GM21723 (cell line): Measurements from ENCODE around the gene NT5DC4.

Experiments used
- ATAC-seq: cut with Tn5 transposase; IDR thresholded peaks from one replicate; pipeline ENCODE4 v1.9.1; 2021; ENCODE audit warnings: mild to moderate bottlenecking, moderate library complexity; ENCODE audit not compliant: unreplicated experiment

Gene NT5DC4

GRCh38 chr2:112722816-112723546, 2.2 kb downstream of the NT5DC4 start:
- ATAC-seq, result no peak

DNA sequence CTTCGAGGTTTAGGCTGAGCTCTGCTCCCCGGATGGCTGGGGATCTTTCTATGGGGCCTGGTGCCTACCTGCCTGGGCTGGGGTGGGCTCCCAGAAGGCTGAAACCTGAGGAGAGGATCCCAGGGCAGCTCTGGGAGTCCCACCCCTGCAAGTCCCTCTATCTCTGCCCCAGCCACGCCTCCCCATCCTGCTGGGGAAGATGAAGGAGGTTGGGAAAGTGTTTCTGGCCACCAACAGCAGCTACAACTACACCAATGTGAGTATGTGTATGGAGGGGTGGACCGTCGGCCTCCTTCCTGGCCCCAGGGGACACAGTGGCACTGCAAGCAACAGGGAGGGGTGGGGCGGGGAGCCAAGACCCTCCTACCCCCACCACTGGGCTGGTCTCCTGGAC, 2.7 kb downstream of the NT5DC4 start:
- ATAC-seq, result no peak

DNA sequence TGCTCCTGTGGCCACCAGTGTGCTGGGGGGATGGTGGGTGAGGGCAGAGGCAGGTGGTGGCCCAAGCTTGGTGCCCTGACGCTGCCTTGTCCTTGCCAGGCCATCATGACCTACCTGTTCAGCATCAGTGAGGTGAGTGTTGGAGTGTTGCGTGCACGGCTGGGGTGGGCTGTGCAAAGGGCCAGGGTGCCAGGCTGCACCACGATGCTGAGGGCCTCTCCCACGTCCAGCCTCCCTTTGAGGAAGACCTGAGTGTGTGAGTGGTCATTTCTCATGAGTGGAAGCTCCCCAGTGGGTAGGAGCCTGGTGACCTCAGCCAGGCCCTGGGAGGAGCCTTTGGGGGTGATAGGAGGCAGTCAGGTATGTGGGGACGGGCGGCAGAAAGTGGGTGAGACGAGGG, 3.2 kb downstream of the NT5DC4 start:
- no peak for ATAC-seq

- no peak for ATAC-seq
Measured at GRCh38 chr2:112724591-112725525, 4.0 kb downstream of the NT5DC4 start.

- peak; percentile 52 for ATAC-seq
Measured at GRCh38 chr2:112725545-112726457, 5.0 kb downstream of the NT5DC4 start.

- peak; percentile 72 for ATAC-seq
Measured at GRCh38 chr2:112726487-112727190, 5.8 kb downstream of the NT5DC4 start.

- ATAC-seq, result no peak
Measured at GRCh38 chr2:112727276-112728028, 6.6 kb downstream of the NT5DC4 start.

DNA sequence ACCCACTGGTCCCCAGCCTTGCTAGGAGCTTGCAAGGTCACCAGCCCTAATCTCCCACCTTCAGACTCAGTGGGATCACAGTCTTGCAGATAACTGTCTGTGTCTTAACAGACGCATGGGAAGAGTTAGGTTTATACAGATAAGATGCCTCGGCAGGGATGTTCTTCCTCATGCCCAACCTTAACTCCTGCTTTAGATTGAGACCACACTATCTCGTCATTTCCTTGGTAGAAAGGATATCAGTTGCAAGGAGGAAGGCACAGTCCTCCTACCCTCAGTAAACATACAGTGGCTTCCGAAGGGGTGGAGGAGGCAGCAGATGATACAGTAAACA, 7.2 kb downstream of the NT5DC4 start:
- no peak for ATAC-seq

- no peak for ATAC-seq
Measured at GRCh38 chr2:112728378-112729175, 7.8 kb downstream of the NT5DC4 start.

GRCh38 chr2:112730216-112730615, 9.4 kb downstream of the NT5DC4 start:
- no peak for ATAC-seq

DNA sequence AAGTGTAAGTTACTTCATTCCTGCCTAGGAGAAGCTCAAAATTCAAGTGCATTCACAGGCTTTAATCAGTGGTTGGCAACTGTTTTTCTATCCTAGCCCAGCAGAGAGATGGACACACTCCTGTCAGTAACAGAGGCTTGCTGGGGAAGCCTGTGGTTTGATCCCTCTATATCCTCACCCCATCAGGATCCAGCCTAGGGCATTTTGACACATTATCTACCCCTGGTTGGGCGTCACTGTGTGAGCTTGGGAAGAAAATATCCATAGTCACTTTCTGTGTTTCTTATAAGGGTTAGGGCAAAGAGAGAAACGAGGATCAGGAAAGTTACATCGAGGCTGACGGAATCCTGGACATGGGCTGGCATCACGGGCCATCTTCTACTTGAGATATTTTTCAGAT, 10.0 kb downstream of the NT5DC4 start:
- ATAC-seq, result no peak

- no peak for ATAC-seq
Measured at GRCh38 chr2:112731479-112731878, 10.7 kb downstream of the NT5DC4 start.

GRCh38 chr2:112733456-112733855, 12.6 kb downstream of the NT5DC4 start:
- no peak for ATAC-seq

GRCh38 chr2:112733871-112734270, 13.1 kb downstream of the NT5DC4 start:
- no peak for ATAC-seq

- no peak for ATAC-seq
Measured at GRCh38 chr2:112737542-112738232, 16.9 kb downstream of the NT5DC4 start.

DNA sequence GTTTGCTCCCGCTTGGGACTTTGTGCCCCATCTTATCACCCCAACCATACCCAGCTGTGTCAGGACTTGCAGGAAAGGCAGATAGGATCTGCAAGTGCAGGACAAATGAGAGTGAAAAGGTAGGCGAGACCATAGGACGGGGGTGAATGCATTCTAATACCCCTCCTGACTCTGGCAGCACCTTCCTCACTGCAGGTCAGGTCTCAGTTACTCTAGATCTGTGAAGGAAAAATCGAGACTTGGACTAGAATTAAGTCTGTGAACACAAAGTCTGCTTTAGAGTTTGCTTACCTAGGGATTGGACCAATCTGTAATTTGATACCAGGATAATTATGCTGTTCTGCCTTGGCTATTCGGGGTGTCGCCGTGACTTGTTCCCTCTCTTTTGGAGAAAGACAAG, 19.7 kb downstream of the NT5DC4 start:
- ATAC-seq, result no peak

DNA sequence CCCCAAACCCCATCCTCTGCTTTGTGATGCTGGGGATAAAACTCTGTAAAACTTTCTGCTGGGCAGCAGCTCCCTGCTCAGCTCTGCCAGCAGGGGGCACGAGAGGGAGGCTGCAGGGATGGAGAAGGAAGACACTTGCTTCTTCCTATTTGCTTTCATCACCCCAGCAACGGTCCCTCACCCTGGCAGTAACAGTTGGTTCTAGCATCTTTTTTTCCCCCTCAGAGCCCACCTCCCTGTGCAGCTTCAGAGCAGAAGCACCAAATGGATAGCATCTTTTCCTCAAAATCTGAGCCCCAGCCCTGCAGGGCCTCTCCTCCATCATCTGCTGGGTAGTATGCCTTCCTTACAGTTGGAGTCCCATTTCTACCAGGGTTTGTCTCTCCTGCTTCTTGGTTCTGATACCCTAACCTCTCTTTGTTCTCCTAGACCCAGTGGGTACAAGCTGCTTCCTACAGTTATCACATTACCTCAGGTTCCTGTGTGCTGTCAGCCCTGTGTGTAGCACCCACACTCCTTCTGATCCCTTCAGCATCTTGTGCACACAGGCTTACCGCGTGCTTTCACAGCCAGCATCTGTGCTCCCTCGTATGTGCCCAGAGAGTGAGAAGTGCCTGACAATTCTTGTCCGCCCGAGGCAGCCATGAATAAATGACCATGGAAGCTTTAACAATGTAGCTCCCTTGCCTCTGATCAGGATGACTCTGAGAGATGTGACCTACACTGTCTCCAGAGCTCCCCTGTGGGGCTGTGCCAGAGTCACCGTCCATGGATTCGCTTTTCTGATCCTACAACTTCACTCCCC, 29.1 kb downstream of the NT5DC4 start:
- peak; percentile 72 for ATAC-seq

GRCh38 chr2:112750560-112750843, 29.7 kb downstream of the NT5DC4 start:
- ATAC-seq, result no peak
